SIG-M5 treated with dmso at 0.1 percent for 504 hours (cell line): Measurements from ENCODE around the gene CCDC71.

Source experiments
- DNase-seq: peaks from one replicate; lab custom pipeline; 2025; ENCODE audit not compliant: unreplicated experiment; lab: John Stamatoyannopoulos, UW

The CCDC71 gene

DNA sequence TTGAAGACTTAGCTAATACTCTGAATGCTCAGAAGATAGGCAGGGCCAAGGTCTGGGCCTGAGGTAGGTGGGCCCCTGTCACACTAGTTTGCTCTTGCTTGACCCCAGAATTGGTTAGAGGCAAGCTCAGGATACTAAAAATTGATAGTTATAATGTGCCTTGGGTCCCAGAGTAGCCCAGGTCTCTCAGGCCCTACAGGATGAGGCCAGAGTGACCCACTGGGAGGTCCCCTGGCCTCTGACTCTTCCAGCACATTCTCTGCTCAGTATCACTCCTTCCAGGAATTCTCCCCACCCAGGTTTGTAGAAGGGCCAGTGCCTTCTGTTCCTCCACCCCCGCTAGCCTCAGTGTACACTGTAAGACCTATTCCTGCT lies 4.6 kb upstream of the CCDC71 start:
- no peak for DNase-seq

DNA sequence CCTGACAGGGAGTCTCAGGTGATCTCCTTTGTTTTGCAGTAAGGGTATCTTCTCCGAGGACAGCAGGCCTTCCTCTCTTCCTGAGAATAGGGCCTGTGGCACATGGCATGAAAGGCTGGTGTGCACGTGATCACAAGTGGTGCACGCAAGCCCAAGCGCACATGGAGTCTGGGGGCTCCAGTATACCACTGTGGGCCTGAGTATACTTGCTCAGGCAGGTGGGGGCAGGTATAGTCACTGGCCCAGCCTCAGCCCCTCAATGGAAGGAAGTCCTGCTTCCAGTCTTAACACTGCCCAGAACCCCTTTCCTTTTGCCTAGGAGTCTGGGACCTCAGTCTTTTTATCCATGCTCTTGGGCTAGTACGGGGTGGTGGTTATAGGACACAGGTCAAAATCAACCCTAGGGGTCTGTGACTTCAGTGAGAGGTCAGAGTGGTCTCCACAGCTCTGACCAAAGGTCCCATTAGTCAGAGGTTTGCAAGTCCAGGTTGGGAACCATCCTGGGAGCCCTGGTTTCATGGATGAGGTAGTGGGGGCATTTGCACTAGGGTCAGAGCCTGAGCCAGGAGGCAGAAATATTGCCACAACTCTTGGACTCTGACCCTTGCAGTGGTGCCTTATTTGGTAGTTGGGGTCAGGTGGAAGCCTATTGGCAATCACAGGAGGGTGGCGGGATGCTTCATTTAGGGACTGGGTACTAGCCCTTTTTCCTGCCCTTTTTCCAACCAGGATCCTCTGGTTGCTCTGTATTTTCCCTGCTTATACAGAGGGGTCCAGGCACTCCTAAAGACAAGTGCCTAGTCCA lies 823 bp upstream of the CCDC71 start:
- no peak for DNase-seq

DNA sequence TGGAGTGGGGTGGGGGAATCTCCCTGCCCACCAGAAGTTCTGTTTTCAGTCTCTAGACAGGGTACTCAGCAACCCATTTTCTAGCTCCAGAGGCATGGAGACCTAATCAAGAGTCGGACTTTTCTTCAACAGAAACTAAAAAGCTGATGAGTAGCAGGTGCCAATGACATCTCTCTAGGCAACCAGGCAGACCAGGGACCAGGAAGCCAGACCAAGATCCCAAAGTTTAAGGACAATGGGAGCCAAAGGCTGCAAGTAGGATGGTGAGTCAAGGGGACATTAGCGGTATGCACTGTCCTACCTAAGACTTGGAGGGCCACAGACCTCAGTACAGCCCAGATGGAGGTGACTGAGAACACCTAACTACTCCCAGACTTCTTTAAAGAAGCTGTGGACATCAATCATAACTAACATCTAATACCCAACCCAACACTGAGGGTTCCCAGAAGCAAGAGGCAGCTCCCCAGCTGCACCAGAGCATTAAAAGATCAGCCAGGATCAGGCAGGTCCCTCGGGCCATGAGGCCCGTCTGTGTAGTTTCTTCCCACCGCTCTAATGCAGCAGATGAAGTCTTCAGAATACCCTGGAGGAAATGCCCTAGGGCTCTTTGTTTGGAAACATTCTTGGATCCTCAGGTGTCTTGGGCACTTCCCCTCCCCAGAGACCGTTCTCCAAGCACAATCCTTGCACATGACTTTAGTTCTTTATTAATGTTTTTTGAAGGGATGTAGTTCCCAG lies 979 bp downstream of the CCDC71 start:
- DNase-seq = no peak

DNA sequence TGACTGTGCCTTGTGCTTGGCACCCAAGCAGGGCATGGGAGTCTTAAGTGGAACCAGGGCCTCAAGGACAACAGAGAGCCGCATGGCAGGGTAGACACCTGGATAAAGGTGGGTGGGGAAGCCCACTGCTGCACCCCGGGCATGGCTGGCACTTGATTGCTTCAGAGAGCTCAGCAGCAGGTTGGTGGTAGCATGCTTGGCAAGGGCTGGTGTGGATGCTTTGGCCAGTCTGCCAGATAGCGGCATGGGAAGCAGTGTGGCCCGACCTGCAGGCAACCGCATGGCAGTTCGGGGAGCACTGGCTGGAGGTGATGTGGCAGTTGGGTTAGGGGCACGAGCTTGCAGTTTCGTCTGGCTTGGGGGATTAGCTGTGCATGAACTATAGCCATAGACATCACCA lies 2.5 kb downstream of the CCDC71 start:
- DNase-seq = no peak

DNA sequence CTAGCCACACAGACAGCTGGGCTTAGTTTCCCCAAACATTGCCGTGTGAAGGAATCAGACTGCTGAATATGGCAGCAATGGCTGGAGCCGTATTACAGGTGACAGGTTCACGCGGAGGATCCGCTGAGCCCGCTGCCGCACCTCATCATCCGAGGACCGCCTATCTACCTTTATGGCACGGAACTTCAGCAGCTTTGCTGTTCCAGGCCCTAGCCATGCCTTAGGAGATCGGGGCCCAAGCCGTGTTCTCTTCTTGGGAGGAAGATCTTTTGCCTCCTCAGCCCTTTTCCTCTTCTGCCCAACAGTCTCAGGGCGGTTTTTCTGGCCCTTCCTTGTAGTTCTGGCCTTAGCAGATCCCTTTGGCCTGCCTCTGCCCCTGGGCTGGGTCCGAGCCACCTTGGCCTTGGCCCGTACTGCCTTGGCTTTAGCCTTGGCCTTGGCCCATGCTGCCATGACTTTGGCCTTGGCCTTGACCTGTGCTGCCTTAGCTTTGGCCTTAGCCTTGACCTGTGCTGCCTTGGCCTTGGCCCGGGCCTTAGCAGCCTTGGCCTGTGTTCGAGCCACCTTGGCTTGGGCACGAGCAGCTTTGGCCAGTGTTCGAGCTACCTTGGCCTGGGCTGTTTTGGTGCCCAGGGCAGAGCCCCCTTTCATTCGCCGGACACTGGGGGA lies 3.2 kb downstream of the CCDC71 start:
- DNase-seq = no peak

DNA sequence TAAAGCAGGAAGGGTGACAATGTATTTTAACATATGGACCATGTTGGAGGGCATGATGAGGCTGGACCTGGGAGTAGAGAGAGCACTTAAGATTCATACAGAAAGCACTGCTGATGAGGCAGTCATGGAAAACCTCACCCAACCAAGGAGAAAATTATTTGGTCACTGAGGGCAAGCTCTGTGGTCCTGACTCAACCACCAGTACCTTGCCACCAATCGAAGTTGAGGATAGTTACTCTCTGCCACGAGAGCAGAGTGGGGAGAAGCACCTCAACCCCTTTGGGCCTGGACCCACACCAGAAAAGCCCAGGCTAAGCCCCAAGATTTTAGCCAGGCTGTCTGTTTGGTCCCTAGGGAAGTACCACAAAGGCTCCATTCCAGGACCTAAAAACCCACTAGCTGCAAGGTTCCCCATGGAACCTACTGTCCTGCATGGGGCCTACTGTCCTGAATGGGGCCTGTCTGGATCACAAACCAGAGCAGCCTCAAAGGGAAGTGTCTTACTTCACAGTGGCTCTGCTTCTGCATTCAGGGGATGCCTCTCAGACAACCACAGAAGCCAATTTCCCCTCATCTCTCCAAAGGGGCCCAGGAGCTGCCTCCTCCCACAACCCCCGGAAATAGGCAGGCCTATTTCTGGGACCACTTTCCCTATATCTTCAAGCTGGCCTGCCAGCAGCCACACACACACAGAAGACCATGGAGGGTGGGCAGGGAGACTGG lies 4.2 kb downstream of the CCDC71 start:
- peak; percentile 76 for DNase-seq

DNA sequence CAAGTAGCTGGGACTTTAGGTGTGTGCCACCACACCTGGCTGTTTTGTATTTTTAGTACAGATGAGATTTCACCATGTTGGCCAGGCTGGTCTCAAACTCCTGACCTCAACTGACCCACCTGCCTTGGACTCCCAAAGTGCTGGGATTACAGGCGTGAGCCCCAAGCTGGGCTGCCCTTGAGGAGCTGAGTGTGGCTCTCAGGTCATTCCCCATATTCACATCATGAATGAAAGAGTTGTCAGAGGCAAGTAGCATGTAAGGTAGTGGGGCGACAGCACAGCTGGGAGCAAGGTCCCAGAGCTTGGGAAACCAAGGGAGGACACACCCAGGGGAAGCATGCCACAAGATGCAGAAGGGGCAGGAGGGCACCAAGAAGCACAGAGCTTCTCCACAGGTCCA lies 4.9 kb downstream of the CCDC71 start:
- no peak for DNase-seq

DNA sequence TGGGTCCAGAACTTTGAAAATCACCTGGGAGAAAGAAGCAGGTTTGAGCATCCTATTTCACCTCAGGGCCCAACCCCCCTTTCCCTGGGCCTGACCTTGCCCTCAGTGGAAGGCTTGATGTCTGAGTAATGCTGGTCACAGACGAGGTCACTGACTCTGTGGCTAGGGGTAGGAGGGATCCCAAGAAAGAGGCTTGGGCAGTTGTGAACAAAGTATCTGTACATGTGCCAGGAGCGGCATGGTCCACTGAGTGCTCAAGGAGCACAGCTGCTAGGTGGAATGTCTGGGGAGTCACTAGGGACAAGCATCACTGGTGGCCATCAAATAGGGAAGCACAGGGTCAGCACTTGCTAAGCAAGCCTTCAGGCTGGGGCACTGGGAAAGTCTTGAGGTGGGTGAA lies 7.3 kb downstream of the CCDC71 start:
- DNase-seq = no peak

DNA sequence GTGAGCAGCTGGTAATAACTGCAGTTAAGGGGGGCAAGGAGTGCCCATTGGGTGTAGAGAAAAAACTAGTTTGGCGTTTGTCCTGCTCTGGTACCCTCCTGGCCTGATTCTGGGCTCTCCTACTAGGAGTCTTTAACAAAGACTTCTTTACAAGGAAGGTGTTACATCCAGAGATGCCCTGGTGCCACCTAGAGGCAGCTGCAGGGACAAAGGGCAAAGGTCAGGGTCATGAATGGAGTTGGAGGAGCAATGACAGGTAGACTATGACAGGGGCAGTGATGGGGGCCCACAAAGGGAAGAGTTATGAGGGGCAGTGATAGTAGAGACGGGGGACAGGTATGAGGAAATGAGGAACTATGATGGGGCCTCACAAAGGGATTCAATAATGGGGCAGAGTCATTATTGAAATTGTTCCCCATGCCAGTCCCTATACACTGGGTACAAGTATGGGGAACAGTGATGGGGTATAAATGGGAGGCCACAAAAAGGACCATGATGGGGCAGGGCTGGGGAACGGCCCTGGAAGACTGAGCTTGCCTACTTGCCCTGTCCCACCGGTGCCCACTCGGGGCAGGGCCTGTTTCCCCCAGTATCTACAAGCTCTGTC lies 7.9 kb downstream of the CCDC71 start:
- peak; percentile 30 for DNase-seq

DNA sequence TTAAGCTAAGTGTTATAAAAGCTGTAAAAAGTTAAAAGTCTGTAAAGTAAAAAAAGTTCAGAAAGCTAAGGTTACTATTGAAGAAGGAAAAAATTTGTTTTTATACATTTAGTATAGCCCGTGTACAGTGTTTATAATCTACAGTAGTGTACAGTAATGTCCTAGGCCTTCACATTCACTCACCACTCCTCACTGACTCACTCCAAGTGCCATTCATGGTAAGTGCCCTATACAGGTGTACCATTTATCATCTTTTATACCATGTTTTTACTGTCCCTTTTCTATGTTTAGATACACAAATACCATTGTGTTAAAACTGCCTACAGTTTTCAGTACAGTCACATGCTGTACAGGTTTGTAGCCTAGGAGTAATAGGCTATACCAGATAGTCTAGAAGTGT lies 8.8 kb downstream of the CCDC71 start:
- no peak for DNase-seq

DNA sequence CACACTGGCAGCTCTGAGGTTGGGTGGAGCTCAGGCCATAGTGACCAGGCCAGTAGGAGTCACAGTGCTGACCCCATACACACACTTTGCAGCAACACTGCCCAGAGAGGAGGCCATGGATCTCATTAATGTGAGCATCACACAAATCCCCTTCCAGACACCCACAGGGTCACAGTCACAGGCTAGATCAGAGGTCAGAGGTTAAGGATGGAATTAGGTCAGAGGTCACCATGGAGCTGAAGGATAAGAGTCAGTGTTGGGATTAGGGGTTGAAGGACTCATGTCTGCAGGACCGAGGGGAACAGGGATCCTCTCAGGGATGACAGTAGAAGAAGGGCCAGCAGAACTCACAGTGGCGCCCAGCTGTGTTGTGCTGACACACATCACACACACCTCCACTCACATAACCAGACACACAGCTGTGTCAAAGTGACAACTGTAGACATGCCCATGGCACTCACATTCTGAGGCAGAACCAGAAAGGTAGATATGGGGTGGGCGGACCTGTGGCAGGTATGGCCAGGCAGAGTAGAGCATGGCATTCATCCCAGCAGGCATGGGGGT lies 12.7 kb downstream of the CCDC71 start:
- no peak for DNase-seq

DNA sequence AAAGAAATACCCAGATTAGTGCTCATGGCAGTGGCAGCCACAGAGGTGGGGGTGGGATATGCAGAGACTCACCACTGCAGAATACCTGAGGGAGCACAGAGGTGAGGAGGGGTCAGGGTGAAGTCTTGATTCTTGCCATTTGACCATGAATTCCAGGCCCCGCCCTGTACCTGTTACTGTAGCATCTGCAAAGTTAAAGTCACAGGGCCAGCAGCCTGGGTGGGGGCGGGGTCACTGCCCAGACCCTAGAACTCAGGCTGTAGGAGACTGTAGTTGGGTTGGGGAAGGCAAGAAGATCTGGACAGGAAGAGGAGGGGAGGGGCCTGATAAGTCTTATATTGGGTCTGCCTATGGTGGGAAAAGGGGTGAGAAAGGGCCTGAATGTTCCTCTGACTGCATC lies 14.5 kb downstream of the CCDC71 start:
- DNase-seq = no peak

DNA sequence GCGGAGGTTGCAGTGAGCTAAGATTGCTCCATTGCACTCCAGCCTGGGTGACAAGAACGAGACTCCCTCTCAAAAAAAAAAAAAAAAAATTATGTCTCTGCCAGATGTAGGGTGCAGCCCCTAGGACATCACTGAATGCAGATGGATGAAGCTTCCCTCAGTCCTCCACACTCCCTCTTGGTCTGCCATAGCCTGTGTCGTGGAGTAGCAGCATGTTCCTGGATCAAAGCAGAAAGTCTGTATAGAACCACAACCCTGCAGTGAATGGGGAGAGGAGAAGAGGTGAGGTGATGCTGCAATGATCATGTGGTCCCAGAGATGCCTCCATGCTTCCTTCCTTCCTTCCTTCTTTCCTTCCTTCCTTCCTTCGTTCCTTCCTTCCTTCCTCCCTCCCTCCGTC lies 18.0 kb downstream of the CCDC71 start:
- DNase-seq = no peak

DNA sequence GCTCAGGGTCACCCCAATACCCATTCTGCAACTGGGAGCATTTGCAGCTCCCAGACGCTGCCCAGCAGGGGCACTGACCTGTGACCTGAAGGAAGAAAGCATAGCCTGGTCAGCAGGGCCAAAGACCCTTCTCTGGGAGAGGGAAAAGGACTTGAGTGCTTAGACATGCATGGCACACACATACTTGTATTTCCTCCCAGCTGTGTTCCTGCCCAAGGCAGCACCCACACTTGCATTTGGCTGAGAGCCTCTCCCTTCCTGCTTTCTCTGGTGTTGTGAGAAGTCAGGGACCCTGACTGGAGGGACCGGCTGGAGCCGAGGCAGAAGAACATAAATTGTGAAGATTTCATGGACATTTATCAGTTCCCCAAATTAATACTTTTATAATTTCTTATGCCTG lies 26.1 kb downstream of the CCDC71 start:
- DNase-seq = no peak

DNA sequence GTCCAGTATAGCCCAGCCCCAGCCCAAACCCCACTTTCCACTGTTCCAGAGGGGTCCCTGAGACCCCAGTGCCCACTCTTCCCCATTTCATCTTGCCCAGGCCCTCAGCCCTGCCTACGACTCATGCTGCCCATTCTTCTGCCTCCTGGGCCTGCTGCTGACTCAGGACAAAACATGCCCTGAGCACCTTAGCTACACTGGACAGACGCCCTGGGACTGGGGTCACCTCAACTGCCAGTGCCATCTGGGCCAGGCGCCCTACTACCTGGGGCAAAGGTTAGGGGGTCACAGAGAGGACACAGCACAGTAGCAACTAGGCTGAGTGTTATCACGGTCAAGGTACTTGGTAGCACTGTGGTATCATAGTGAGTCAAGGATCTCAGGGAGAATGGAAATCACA lies 30.6 kb downstream of the CCDC71 start:
- DNase-seq = no peak

DNA sequence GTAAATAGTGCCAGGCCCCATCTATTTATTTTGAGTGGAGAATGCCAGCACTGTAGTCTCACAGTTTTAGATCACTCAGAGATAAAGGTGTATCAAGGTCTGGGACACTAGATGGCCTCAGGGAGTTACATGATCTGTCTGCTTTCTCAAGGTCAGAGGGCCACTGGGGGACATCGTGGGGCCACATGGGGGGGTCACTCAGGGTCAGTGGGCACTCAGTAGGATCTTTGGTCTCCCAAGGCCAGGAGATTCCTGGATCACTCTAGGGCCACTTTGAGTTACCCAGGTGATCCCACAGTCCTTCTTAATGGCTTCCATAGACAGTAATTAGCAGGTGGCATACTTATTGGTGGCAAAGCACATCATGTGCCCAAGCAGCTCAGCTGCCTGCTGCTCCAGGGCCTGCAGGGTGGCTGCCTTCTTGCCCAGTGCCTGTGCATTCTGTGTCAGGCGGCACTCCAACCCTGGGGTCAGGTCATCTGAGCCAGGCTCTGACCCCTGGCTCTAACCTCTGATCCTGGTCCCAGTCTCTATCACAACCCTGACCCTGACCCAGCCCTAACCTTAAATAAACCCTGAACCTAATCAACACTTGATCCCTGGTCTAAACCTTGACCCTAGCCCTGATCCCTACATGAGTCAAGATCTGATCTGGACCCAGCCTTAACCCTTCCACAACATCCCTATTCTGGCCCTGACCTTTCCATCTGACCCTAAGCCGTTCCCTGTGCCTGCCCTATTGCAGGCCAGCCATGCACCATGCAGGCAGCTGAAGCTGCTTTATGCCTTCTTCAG lies 31.5 kb downstream of the CCDC71 start:
- no peak for DNase-seq

DNA sequence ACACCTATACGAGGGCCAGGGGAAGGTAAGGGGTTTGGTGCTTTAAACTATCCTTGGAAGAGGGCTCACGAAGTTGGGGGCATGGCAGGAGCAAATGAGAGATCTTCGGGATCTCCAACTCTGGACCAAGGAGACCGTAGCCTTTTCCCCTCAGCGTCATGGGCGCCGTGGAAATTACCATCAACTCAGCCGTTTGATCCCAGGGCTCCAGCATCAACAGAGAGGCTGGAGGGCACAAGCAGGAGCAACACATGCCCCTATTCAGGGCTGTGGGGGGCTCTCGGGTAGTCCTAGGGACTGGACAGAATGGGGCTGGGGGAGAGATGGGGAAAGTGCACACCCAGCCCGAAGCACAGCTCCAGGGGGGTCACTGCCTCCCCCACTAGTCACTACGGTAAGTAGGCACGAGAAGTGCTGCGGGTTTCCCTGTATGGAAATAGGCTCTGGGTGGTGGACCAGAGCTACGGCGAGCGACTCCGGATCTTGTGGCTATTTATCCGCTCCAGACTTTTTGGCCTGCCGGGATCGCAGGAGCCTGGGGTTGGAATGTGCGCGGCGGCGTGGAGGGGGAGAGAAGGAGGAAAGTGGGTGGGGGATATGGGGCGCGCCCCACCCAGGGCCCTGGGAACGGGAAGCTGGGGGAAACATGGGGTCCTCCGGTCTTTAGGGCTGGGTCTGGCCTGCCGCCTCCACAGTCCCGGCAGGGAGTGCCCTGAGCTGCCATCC lies 32.7 kb downstream of the CCDC71 start:
- DNase-seq = no peak

DNA sequence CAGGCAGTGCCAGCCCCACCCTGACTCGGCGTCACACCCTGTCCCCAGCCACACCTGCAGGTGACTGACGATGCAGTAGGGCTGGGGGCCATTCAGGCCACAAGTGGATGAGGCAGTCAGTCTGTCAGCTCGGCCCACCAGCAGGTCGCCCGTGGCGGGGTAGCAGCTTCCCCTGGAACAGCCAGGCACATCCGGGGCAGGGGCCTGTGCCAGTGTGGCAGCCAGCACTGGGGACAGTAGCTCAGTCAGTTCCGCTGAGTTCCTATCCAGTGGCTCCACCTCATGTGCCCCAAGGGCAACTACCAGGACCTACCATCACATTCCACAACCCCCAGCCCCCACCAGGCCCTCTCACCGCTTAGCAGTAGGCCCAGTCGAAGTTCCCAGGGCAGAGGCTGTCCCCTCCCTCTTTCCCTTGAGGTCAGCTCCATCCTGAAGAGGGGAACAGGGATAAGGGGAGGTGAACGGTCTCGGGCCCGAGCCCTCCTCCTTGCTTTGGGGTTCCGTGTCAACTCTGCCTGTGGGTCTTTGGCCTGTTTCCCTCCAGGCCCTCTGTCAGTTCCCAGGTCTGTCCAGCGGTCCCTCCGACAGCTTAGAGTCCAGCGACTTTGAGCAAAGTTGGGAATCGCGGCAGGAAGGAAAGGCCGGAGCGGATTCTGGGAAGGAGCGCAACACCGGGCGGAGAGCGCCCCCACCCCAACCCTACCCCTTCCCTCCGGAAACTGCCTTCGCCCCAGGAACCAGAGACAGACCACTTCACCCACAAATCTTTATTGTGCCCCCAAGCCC lies 33.5 kb downstream of the CCDC71 start, which contains the start of gene LAMB2:
Gene LAMB2 (minus strand): TSS at position 614 of the 789 bp plus-strand sequence. CDS start 183 bp downstream, at position 431.
- DNase-seq = no peak
